GM20000 (cell line): ENCODE measurements around the gene SLC1A2.

Experiments used
- DNase-seq: peaks from one replicate; pipeline ENCODE4 v3.0.0; 2012; ENCODE audit warnings: low spot score
- CTCF ChIP-seq: IDR thresholded peaks from 2 replicates; pipeline ENCODE4 v1.5.1; 2012; ENCODE audit warnings: mild to moderate bottlenecking, control low read depth; ENCODE audit errors: extremely low read depth, missing control alignments

The SLC1A2 gene

GRCh38 chr11:35317253-35317652, 102.1 kb downstream of the SLC1A2 start:
- DNase-seq: no peak
- TF ChIP-seq CTCF: no peak

- no peak for DNase-seq
- no peak for TF ChIP-seq CTCF
These were observed 103.2 kb downstream of the SLC1A2 start for GRCh38 chr11:35316161-35316560.

- TF ChIP-seq CTCF: no peak
- DNase-seq: no peak
These were observed 105.6 kb downstream of the SLC1A2 start for GRCh38 chr11:35313760-35314153.

GRCh38 chr11:35313066-35313759, 106.1 kb downstream of the SLC1A2 start:
- peak; percentile 68 for DNase-seq
- TF ChIP-seq CTCF: no peak

GRCh38 chr11:35311331-35311730, 108.0 kb downstream of the SLC1A2 start:
- DNase-seq: no peak
- TF ChIP-seq CTCF: no peak

GRCh38 chr11:35308157-35308556, 111.2 kb downstream of the SLC1A2 start:
- no peak for DNase-seq
- no peak for TF ChIP-seq CTCF

- no peak for TF ChIP-seq CTCF
- DNase-seq: no peak
These were observed 112.1 kb downstream of the SLC1A2 start for GRCh38 chr11:35307221-35307621.
